Neutrophil (primary cell): ENCODE data around the gene SORCS2.

Experiments
- H3K27ac ChIP-seq: fragments of 200-600 bp; sonication (generic); 2 replicates; pipeline ENCODE4 v1.5.1; 2016; ENCODE audit warnings: mild to moderate bottlenecking, moderate library complexity
- H3K27me3 ChIP-seq: fragments of 200-600 bp; sonication (generic); 2 replicates; pipeline ENCODE4 v1.6.0; 2016; ENCODE audit warnings: mild to moderate bottlenecking
- H3K36me3 ChIP-seq: fragments of 200-600 bp; sonication (generic); 2 replicates; pipeline ENCODE4 v1.5.1; 2017
- H3K4me1 ChIP-seq, 2 experiments: fragments of 200-600 bp in 1 of 2; sonication (generic) in 1 of 2; 1 replicate in 1 of 2; 2 replicates in 1 of 2; pipeline versions ENCODE4 v1.5.1 to v1.6.1; 2013 to 2016; ENCODE audit warnings: low read depth in 1 of 2, low read length in 1 of 2, mild to moderate bottlenecking in 1 of 2, moderate library complexity in 1 of 2; ENCODE audit not compliant: control insufficient read depth in 1 of 2, insufficient read depth in 1 of 2
- H3K4me3 ChIP-seq, 2 experiments: fragments of 200-600 bp in 1 of 2; sonication (generic) in 1 of 2; 1 replicate in 1 of 2; 2 replicates in 1 of 2; pipeline ENCODE4 v1.5.1; 2013 to 2016; ENCODE audit warnings: low read depth in 1 of 2, low read length in 1 of 2, mild to moderate bottlenecking in 1 of 2, moderate library complexity in 1 of 2
- H3K9me3 ChIP-seq: fragments of 200-600 bp; sonication (generic); 2 replicates; pipeline ENCODE4 v1.5.1; 2016
- TF ChIP-seq, protein P1 (sequence below): fragments of 200-600 bp; sonication (generic); IDR thresholded peaks from 2 replicates; pipeline ENCODE4 v1.5.1; 2016; ENCODE audit warnings: antibody characterized with exemption

Gene SORCS2

DNA sequence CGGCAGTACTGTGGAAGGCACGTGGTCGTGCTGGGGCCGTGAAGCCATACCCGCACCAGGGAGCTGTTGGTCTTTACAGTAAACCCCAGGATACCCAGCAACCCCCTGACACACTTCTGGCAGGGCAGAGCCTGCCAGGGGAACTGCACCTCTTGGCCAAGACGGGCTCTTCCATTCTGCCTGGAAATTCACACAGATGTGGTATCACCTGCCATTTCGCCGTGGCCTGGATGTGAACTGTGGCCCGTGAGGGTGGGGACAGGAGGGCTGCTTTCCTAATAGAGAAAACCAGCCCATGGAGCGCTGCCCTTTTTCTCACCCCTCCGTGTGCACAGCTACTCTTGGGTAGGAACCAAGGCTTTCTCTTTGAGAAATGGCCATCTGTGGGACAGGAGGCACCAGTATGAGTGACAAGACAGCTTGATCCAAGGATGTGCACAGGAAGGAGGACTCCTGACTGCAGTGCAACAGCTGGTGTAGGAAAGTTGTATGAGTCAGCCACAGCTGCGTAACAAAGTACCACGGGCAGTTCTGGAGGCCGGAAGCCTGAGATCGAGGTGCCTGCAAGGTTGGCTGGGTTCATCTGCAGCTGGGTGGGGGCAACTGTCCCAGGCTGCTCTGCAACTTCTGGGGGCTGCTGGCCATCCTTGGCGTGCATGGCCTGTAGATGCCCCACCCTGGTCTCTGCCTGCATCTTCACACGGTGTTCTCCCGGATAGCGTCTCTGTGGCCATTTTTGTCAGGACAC, 146.7 kb downstream of the SORCS2 start:
- Histone ChIP-seq H3K4me1 (no peaks in the 10 kb centered on the region), H3K27ac (no peak overlapping the region), H3K9me3 (no peaks in the 10 kb centered on the region), H3K27me3 (no peaks in the 10 kb centered on the region), H3K36me3 (no peaks in the 10 kb centered on the region), H3K4me3 (no peak overlapping the region)
- TF ChIP-seq, protein P1, sequence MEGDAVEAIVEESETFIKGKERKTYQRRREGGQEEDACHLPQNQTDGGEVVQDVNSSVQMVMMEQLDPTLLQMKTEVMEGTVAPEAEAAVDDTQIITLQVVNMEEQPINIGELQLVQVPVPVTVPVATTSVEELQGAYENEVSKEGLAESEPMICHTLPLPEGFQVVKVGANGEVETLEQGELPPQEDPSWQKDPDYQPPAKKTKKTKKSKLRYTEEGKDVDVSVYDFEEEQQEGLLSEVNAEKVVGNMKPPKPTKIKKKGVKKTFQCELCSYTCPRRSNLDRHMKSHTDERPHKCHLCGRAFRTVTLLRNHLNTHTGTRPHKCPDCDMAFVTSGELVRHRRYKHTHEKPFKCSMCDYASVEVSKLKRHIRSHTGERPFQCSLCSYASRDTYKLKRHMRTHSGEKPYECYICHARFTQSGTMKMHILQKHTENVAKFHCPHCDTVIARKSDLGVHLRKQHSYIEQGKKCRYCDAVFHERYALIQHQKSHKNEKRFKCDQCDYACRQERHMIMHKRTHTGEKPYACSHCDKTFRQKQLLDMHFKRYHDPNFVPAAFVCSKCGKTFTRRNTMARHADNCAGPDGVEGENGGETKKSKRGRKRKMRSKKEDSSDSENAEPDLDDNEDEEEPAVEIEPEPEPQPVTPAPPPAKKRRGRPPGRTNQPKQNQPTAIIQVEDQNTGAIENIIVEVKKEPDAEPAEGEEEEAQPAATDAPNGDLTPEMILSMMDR = no peak

DNA sequence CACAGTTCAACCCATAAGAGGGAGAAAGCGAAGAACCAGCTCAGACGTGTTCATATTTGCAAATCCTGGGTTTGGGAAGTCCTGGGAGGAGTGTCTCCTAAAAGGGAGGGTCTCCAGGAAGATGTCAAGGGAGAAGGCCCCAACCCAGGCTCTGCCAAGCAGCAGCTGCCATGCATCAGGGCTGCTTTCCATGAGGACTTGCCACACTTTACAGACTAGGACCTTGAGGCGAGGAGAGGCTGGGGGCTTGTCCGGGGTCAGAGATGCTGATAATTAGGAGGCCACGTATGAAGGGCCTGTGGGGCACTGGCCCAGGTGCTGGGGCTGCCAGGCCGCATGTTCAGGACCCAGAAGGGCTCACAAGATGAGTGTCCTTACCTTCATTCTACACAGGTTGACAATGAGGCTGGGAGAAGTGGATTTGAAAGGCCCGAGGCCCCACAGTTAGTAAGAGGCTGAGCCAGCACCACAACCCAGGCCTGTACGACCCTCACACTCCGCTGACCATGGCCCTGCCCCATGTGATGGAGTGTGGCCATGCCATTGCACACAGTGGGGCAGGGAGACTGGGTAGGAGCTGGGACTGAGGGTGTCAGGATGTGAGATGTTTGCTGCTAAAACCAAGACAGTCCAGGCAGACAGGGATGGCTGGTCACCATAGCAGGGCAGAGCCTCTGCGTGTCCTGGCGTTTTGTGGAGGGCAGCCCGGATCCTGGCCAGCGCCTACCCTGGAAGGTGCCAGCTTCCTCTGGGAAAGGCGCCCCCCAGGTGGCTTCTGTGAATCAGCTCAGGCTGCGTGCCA, 147.6 kb downstream of the SORCS2 start:
- no peaks in the 10 kb centered on the region for H3K4me1 ChIP-seq
- H3K27me3 ChIP-seq = no peaks in the 10 kb centered on the region
- no peak overlapping the region for H3K27ac ChIP-seq
- H3K36me3 ChIP-seq = no peaks in the 10 kb centered on the region
- no peaks in the 10 kb centered on the region for H3K9me3 ChIP-seq
- H3K4me3 ChIP-seq = no peak overlapping the region
- TF ChIP-seq, protein P1 = no peak

DNA sequence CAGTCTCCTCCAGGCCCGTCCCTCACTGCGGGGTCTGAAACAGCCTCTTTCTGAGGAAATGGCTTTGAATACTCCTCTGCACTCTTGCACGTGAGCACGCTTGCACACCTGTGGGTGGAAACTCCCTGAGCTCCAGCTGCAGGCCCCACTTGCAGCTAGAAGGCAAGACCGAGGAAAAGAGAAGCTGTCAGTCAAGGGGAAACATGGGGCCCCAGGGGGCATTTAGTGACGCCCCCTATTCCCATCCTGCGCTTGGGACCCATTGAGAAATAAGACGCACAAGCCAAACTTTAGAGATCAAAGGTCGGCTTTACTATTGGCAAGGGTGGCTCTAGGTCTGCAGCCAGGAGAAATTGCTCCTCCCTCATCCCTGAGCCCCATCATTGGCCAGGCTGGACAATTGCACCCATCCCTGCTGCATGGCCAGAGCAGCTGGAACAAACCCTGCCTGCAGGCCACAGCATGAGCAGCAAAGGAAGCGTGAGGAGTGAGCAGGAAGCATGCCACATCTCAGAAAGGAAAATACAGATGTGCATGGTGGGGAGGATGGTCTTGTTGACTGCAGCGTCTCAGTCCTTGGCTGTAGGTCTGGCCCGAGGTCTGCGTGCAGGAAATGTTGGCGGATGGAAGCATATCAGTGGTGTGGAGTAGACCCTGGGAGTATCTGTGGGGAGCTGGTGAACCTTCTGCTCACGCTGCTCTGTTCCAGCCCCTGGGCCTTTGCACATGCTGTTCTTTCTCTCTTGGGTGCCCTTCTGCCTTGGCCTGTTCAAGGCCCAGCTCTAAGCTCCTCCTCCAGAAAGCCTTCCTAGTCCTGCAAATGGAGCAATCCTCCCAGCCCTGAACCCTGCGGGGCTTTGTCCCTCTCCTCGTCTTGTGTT, 148.5 kb downstream of the SORCS2 start:
- Histone ChIP-seq H3K36me3 (no peaks in the 10 kb centered on the region), H3K27ac (no peak overlapping the region), H3K27me3 (no peaks in the 10 kb centered on the region), H3K9me3 (no peaks in the 10 kb centered on the region), H3K4me3 (no peak overlapping the region), H3K4me1 (no peaks in the 10 kb centered on the region)
- TF ChIP-seq, protein P1 = no peak

DNA sequence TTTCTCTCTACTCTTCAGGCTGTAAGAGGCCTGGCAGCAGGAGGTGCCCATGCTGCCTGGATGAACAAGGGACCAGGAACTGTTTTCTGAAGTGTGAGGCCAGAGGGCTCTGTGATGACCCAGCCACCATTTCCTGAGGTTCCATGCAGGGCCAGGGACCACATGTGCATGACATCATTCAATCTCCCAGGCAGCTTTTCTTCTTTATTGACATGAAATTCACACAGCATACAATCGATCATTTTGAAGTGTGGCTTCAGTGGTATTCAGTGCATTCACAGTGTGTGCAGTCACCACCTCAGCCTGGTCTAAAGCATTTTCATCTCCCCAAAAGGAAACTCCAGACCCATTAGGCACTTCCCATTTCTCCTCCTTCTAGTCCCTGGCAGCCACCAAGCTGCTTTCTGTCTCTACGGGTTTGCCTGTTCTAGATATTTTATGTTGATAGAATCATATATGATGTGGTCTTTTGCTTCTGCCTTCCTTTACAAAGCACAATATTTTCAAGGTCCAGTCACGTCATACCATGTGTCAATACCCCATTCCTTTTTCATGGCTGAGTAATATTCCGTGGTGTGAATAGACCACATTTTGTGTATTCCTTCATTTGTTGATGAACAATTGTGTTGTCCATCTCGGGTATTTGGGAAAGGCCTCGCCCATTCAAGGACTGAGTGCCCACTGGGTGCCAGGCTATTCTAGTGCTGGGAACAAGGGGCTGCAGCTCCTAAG, 149.3 kb downstream of the SORCS2 start:
- no peak overlapping the region for H3K27ac ChIP-seq
- TF ChIP-seq, protein P1 = no peak
- no peaks in the 10 kb centered on the region for H3K9me3 ChIP-seq
- H3K4me1 ChIP-seq = no peaks in the 10 kb centered on the region
- H3K36me3 ChIP-seq = no peaks in the 10 kb centered on the region
- H3K27me3 ChIP-seq = no peaks in the 10 kb centered on the region
- no peak overlapping the region for H3K4me3 ChIP-seq
